ENCODE data around the gene IL17RB.

IL17RB gene

GRCh38 chr3:53812434-53812833, 33.9 kb upstream of the IL17RB start:
- DNase-seq (ENCODE audit: low read depth): no peak

- no peak for DNase-seq (ENCODE audit: low read depth)
Observed at GRCh38 chr3:53813229-53813628, 33.1 kb upstream of the IL17RB start.

DNA sequence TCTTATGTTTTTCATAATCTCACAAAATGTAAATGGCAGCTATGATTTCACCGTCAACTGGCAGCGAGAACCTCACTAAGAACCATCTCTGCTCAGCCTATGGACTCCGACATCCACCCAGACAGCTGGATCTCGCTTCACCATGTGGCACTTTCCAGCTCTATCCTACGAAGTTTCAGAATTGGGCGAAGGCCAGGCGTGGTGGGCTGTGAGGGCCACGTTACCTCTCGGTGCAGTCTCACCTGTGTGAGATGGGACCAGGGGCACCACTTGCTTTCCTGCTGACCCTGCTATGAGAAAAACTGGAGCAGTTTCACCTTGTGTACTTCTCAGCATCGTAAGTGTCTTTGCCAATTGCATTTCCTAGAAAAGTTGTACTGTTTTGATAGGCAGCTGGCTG, 32.5 kb upstream of the IL17RB start:
- DNase-seq (ENCODE audit: low read depth): no peak

GRCh38 chr3:53815067-53815466, 31.3 kb upstream of the IL17RB start:
- no peak for DNase-seq (ENCODE audit: low read depth)

DNA sequence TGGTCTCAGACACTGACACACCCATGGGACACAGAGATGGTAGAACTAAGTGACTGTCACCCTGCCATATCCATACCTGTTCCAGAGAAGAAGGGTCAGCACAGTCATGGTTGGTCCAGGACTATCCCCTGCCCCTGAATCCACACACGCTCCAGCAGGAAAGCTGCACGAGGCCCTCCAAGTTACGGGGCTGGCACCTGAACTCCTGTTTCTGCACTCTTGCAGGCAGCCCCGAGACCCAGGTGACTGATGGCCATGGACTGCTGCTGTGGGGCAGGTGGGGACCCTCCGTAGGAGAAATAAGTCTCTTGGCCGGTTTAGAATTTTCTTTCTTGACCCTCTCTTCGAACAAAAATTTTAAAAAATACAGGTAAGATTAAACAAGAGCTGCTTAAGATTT, 30.7 kb upstream of the IL17RB start:
- DNase-seq (ENCODE audit: low read depth): no peak

DNA sequence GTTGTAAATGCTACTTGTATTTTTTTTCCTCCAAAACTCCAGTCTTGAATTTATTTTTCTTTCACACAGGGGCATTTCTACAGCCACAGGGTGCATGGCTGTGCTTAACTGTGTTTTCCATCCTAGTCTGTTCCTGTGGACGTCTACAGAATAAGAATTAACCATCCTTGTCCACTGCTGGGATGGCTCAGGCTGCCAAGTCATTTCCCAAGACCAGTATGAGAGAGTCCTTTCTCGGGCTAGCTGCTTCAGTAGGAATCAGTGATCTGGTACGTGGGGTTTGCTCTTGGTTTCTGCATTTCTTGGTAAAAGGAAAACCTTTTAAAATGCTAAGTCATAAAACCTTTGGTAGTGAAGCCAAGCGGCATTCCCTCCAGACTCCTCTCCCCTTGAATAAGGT, 29.9 kb upstream of the IL17RB start:
- no peak for DNase-seq (ENCODE audit: low read depth)

GRCh38 chr3:53817211-53817610, 29.2 kb upstream of the IL17RB start:
- DNase-seq (ENCODE audit: low read depth): no peak

GRCh38 chr3:53817809-53818208, 28.6 kb upstream of the IL17RB start:
- DNase-seq (ENCODE audit: low read depth): no peak

GRCh38 chr3:53818221-53819162, 27.9 kb upstream of the IL17RB start:
- no peak for DNase-seq (ENCODE audit: low read depth)

- DNase-seq (ENCODE audit: low read depth): no peak
Observed at GRCh38 chr3:53819163-53819868, 27.1 kb upstream of the IL17RB start.

GRCh38 chr3:53820084-53820483, 26.3 kb upstream of the IL17RB start:
- no peak for DNase-seq (ENCODE audit: low read depth)

GRCh38 chr3:53820756-53821580, 25.4 kb upstream of the IL17RB start:
- DNase-seq (ENCODE audit: low read depth): no peak

- no peak for DNase-seq (ENCODE audit: low read depth)
Observed at GRCh38 chr3:53821631-53822121, 24.7 kb upstream of the IL17RB start.

DNA sequence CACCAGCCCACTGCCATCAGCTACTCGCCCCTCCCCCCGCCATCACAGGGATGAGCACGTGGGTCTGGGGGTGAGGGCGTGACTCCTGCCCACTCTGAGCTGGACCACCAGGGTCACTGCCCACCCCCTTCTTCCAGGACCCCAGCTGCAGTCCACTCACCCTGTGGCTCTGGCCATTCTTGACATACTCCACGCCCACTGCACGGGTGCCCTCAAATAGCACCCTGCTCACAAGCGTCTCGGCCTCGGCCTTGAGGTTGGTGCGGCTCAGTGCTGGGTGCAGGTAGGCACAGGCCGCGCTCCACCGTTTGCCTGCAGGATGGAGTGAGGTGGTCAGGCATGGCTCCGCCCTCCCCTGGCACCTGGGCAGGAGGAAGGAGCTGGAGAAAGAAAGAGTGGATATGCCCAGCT, 24.0 kb upstream of the IL17RB start:
- DNase-seq (ENCODE audit: low read depth): no peak

DNA sequence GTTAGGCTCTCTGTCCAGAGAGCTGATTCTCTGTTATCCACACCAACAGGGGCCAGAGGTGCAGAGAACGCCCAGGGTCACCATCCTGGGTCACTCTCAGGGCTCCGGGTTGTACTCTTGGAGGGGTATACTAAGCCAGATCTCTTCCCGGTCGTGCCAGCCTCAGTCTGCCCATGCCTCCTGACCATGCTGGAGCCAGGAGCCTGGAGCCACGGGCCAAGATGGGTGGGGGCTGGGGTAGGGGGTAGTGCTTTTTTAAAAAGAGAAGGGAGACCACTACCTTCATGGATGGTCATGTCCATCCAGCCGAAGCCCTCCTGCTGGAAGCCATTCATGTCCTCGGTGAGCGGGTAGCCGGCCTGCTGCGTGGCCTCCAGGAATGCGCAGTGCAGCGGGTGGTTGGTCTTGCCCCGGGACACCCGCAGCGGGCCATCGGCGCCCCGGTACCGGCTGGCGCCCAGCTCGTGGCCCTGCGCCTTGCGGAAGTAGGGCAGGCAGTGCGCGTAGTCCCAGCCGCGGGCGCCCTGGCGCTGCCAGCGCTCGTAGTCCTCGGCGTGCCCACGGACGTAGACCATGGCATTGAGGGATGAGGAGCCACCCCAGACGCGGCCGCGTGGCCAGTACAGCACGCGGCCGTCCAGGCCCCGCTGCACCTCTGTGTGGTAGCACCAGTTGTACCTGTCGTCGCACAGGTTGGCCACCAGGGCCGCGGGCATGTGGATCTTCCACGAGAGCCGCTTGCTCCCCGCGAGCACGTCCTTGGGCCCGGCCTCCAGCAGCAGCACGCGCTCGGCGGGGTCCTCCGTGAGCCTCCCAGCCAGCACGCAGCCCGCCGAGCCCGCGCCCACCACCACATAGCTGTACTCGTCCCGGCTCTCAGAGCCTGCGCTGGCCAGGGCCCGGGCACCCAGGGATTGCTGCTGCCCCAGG, 23.1 kb upstream of the IL17RB start:
- no peak for DNase-seq (ENCODE audit: low read depth)

DNA sequence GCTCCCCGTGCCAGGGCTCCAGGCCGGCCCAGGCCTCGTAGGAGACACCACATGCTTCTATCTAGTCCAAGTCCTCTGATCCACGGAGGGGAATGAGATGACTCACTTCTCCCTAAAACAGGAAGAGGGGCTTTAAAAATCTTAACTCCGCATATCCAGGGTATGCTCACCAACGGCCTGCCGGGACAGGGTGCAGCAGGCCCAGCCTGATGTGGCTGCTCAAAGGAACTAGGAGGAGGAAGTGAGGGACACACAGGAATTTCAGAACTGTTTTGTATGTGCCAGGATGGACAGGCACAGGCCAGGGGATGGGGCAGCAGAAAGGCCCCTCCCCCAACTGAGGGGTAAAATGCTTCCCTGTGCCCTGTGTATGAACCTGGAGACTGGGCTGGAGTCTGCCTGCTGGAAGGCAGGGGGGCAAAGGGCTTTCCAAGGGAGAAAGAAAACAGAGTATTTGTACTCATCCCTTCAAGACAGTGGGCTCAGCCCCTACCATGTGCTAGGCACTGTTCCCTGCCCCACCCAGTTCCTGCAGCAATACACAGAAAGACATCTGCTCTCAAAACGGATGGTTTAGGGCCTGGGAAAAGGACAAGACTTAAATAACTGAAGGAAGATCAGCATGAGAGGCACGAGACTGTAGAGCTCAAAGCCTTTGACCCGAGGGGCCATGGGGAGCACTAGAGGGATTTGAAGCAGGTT, 22.3 kb upstream of the IL17RB start:
- no peak for DNase-seq (ENCODE audit: low read depth)

- DNase-seq (ENCODE audit: low read depth): no peak
Observed at GRCh38 chr3:53824795-53825194, 21.6 kb upstream of the IL17RB start.

GRCh38 chr3:53826048-53826447, 20.3 kb upstream of the IL17RB start:
- no peak for DNase-seq (ENCODE audit: low read depth)

DNA sequence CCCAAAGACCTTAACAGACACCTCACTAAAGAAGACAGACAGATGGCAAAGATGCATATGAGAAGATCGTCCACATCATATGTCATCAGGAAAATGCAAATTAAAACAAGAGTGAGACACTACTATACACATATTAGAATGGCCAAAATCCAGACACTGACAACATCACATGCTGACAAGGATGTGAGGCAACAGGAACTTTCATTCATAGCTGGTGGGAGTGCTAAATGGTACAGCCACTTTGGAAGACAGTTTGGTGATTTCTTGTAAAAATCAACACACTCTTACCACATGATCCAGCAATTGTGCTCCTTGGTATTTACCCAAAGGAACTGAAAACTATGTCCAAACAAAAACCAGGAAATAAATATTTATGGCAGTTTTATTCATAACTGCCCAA, 17.8 kb upstream of the IL17RB start:
- DNase-seq (ENCODE audit: low read depth): no peak

GRCh38 chr3:53829605-53830004, 16.8 kb upstream of the IL17RB start:
- no peak for DNase-seq (ENCODE audit: low read depth)
